Panc1 (cell line): ENCODE data around the gene CNDP1. TPM values are rescaled to one million over a fixed set of nuclear protein-coding genes. Genes with fewer than 3 reads are reported as not detected.

Source experiments
- ATAC-seq: fragments of 200-7000 bp; cut with Tn5 transposase; 2 replicates; pipeline ENCODE4 v1.9.1; 2020; ENCODE audit warnings: mild to moderate bottlenecking, moderate library complexity
- BruUV-seq: library from RNA; stranded (reverse); fragments of 400-500 nt; replicated peaks from 2 replicates; lab custom pipeline; 2021; lab: Mats Ljungman, UMichigan
- CTCF ChIA-PET: fragments of 300-600 bp; sonication (Branson Sonifier 250); formaldehyde crosslinking; loops from one replicate; lab custom pipeline; 2022; ENCODE audit warnings: antibody characterized with exemption; lab: Charles Lee
- POLR2A ChIA-PET: fragments of 300-600 bp; sonication (Branson Sonifier 250); formaldehyde crosslinking; loops from one replicate; lab custom pipeline; 2022; ENCODE audit warnings: antibody characterized with exemption; lab: Charles Lee
- DNase-seq: peaks from one replicate; pipeline ENCODE4 v3.0.0-alpha.2; 2010; ENCODE audit warnings: low read depth, low spot score
- H3K27ac ChIP-seq: 2 replicates; pipeline ENCODE4 v1.5.1; 2011; ENCODE audit warnings: mild to moderate bottlenecking, low read length, inconsistent platforms
- H3K27me3 ChIP-seq: fragments of 200-500 bp; sonication (Bioruptor generic); 2 replicates; pipeline ENCODE4 v1.6.0; 2014; ENCODE audit warnings: low read length, inconsistent platforms; ENCODE audit not compliant: control insufficient read depth, insufficient read depth
- H3K36me3 ChIP-seq: fragments of 200-500 bp; sonication (Bioruptor generic); 2 replicates; pipeline ENCODE4 v1.5.1; 2014; ENCODE audit warnings: inconsistent platforms, mild to moderate bottlenecking, low read length, moderate library complexity; ENCODE audit not compliant: control insufficient read depth, insufficient read depth
- H3K4me1 ChIP-seq: 2 replicates; pipeline ENCODE4 v1.5.1; 2011; ENCODE audit warnings: inconsistent platforms, mild to moderate bottlenecking, low read length, moderate library complexity; ENCODE audit not compliant: control insufficient read depth, insufficient read depth
- H3K4me3 ChIP-seq, 2 experiments: 2 replicates each; pipeline ENCODE4 v1.5.1; 2011 to 2012; ENCODE audit warnings: low read depth in 2 of 2, low read length in 2 of 2, mild to moderate bottlenecking in 2 of 2, inconsistent platforms in 1 of 2, moderate library complexity in 1 of 2
- H3K9me3 ChIP-seq: fragments of 200-500 bp; sonication (Bioruptor generic); 2 replicates; pipeline ENCODE4 v1.5.1; 2014; ENCODE audit warnings: low read depth, mild to moderate bottlenecking, inconsistent platforms, low read length, moderate library complexity; ENCODE audit not compliant: control insufficient read depth, insufficient read depth
- CTCF ChIP-seq: fragments of 450-650 bp; IDR thresholded peaks from 2 replicates; pipeline ENCODE4 v1.5.1; 2017; ENCODE audit warnings: mild to moderate bottlenecking
- POLR2AphosphoS5 ChIP-seq: IDR thresholded peaks from 2 replicates; pipeline ENCODE4 v1.6.1; 2012; ENCODE audit warnings: mild to moderate bottlenecking, low read depth, low read length, moderate library complexity
- REST ChIP-seq, 2 experiments: IDR thresholded peaks; 2 replicates each; pipeline ENCODE4 v1.6.1; 2011 to 2012; ENCODE audit warnings: low read depth in 2 of 2, control low read depth in 1 of 2, low read length in 1 of 2, mild to moderate bottlenecking in 1 of 2, moderate library complexity in 1 of 2; ENCODE audit not compliant: insufficient read depth in 1 of 2
- SIN3A ChIP-seq: IDR thresholded peaks from 2 replicates; pipeline ENCODE4 v1.6.1; 2012; ENCODE audit warnings: low read depth, mild to moderate bottlenecking, low read length, moderate library complexity, borderline replicate concordance; ENCODE audit not compliant: insufficient read depth
- TCF7L2 ChIP-seq: IDR thresholded peaks from 2 replicates; pipeline ENCODE4 v1.6.1; 2011; ENCODE audit warnings: mild to moderate bottlenecking, low read depth, low read length, inconsistent platforms
- in situ Hi-C: cut with HindIII; loops from 2 replicates; pipeline ENCODE4 v1.10.0; 2016; ENCODE audit warnings: low sequenced_read_pairs, low pct_unique_long_range_greater_than_20kb
- intact Hi-C: fragments of 100-400 bp; cut with micrococcal nuclease; formaldehyde crosslinking; loops from one replicate; pipeline ENCODE4 v1.10.0; 2022; ENCODE audit not compliant: unreplicated experiment
- total RNA-seq: library from RNA; stranded (reverse); gene quantifications from one replicate; pipeline ENCODE4 v1.2.1, GENCODE V29; 2021; ENCODE audit not compliant: unreplicated experiment

Gene CNDP1
- total RNA-seq, 1 experiment from 2014 or later: not detected

DNA sequence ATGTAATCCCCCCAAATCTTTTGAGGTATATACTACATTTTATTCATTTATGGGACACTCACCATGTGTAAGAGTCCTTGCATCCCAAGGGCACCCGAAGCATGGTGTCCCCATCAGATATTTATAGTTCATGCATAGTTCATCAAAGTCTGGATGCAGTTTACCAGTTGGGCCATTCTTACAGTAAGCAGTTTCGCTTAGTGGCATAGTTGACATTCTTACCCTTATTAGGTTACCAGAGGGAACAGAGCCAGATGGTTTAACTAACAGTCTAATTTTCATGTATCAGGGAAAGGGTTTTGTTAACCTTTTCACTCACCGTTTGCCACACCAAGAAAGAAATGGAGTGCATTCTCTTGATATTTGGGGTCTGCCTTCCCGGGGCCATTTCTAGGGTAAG is 70.5 kb downstream of the CNDP1 start:
- no TSS peak for BruUV-seq
- no peak overlapping the region for H3K4me3 ChIP-seq
- ChIA-PET POLR2A (interaction anchor here (0.7 kb wide), 1 partner anchor 112 kb away, joined by 3 read pairs; no protein-coding TSS in a partner anchor), CTCF (no interaction called here)
- no peaks in the 10 kb centered on the region for H3K4me1 ChIP-seq
- in situ Hi-C loops (no loop called here), intact Hi-C loops (no loop called here)
- no peak for TF ChIP-seq TCF7L2
- no peak for TF ChIP-seq POLR2AphosphoS5
- TF ChIP-seq REST (IDR thresholded peaks at IDR 0.05; ENCODE audit: insufficient read depth in 1 of 2, low read depth in 2 of 2, low read length in 1 of 2): no peak
- 0 out of 2 replicates have a peak, but pooled peaks have one; percentile 3 for TF ChIP-seq CTCF
- no peaks in the 10 kb centered on the region for H3K36me3 ChIP-seq
- no peaks in the 10 kb centered on the region for H3K9me3 ChIP-seq
- no peak overlapping the region for H3K27ac ChIP-seq
- no peaks in the 10 kb centered on the region for H3K27me3 ChIP-seq
- DNase-seq: no peak
- no peak for ATAC-seq

GRCh38 chr18:74608681-74609080 is 74.4 kb downstream of the CNDP1 start:
- TF ChIP-seq TCF7L2: no peak
- no peak for TF ChIP-seq REST (IDR thresholded peaks at IDR 0.05; ENCODE audit: insufficient read depth in 1 of 2, low read depth in 2 of 2, low read length in 1 of 2)
- TF ChIP-seq SIN3A: no peak
- TF ChIP-seq CTCF: no peak
- no peak for TF ChIP-seq POLR2AphosphoS5
- H3K4me1 ChIP-seq: no peaks in the 10 kb centered on the region
- DNase-seq: no peak
- intact Hi-C loops: no loop called here
- ChIA-PET POLR2A (no interaction called here), CTCF (no interaction called here)
- BruUV-seq: no TSS peak
- no peaks in the 10 kb centered on the region for H3K9me3 ChIP-seq
- in situ Hi-C loops: no loop called here
- no peaks in the 10 kb centered on the region for H3K36me3 ChIP-seq
- no peak overlapping the region for H3K4me3 ChIP-seq
- ATAC-seq: no peak
- no peak overlapping the region for H3K27ac ChIP-seq
- H3K27me3 ChIP-seq: no peaks in the 10 kb centered on the region
